Naive thymus-derived CD4-positive, alpha-beta T cell (primary cell): ENCODE data around the gene SYNDIG1. TPM values are rescaled to one million over a fixed set of nuclear protein-coding genes. Genes with fewer than 3 reads are reported as not detected.

ENCODE experiments used
- ATAC-seq: fragments of 150-1000 bp; cut with Tn5 transposase; 2 replicates; pipeline ENCODE4 v1.10.0; 2021; ENCODE audit warnings: mild to moderate bottlenecking, moderate library complexity
- CTCF ChIA-PET: fragments of 350-600 bp; sonication (Branson Sonifier 250); formaldehyde crosslinking; loops from one replicate; lab custom pipeline; 2021; ENCODE audit warnings: antibody characterized with exemption; lab: Charles Lee
- POLR2A ChIA-PET: fragments of 350-600 bp; sonication (Branson Sonifier 250); formaldehyde crosslinking; loops from one replicate; lab custom pipeline; 2021; ENCODE audit warnings: antibody characterized with exemption, inconsistent platforms; lab: Charles Lee
- DNase-seq, 9 donors: peaks; one replicate each; pipeline versions ENCODE4 v3.0.0 to v3.0.0-alpha.2; 2020 to 2022; ENCODE audit warnings: mixed read lengths in 1 of 9
- H3K27ac ChIP-seq: one replicate; pipeline ENCODE4 v1.7.0; 2013; ENCODE audit warnings: mild to moderate bottlenecking, low read depth, low read length, moderate library complexity
- H3K27me3 ChIP-seq, 2 donors: one replicate each; pipeline ENCODE4 v1.7.0; 2013; ENCODE audit warnings: low read length in 2 of 2, mild to moderate bottlenecking in 2 of 2, moderate library complexity in 2 of 2; ENCODE audit not compliant: control insufficient read depth in 2 of 2, insufficient read depth in 2 of 2
- H3K36me3 ChIP-seq, 3 experiments: 1 replicate in 2 of 3; 2 replicates in 1 of 3; pipeline ENCODE4 v1.7.0; 2013; ENCODE audit warnings: low read length in 3 of 3, mild to moderate bottlenecking in 3 of 3, moderate library complexity in 1 of 3; ENCODE audit not compliant: insufficient read depth in 3 of 3, control insufficient read depth in 2 of 3
- H3K4me1 ChIP-seq, 2 donors: one replicate each; pipeline ENCODE4 v1.7.0; 2013; ENCODE audit warnings: low read length in 2 of 2, mild to moderate bottlenecking in 2 of 2, moderate library complexity in 1 of 2; ENCODE audit not compliant: control insufficient read depth in 2 of 2, insufficient read depth in 2 of 2
- H3K4me3 ChIP-seq: 2 replicates; pipeline ENCODE4 v1.7.0; 2013; ENCODE audit warnings: mild to moderate bottlenecking, low read length
- H3K9me3 ChIP-seq, 3 experiments: 1 replicate in 2 of 3; 2 replicates in 1 of 3; pipeline ENCODE4 v1.7.0; 2013; ENCODE audit warnings: low read length in 3 of 3; ENCODE audit not compliant: control insufficient read depth in 2 of 3
- H3K27ac Mint-ChIP-seq, 9 donors: one replicate each; pipeline ENCODE4 v1.8.0; 2020 to 2022; ENCODE audit warnings: mixed read lengths in 9 of 9, mild to moderate bottlenecking in 8 of 9, moderate library complexity in 5 of 9, inconsistent platforms in 2 of 9
- H3K27me3 Mint-ChIP-seq, 5 donors: one replicate each; pipeline ENCODE4 v1.8.0; 2021 to 2022; ENCODE audit warnings: mixed read lengths in 5 of 5, mild to moderate bottlenecking in 1 of 5
- H3K36me3 Mint-ChIP-seq, 5 donors: one replicate each; pipeline ENCODE4 v1.8.0; 2020 to 2022; ENCODE audit warnings: mixed read lengths in 5 of 5, mild to moderate bottlenecking in 3 of 5, inconsistent platforms in 1 of 5
- H3K4me1 Mint-ChIP-seq, 7 donors: one replicate each; pipeline ENCODE4 v1.8.0; 2020 to 2022; ENCODE audit warnings: mixed read lengths in 7 of 7, mild to moderate bottlenecking in 3 of 7, inconsistent platforms in 1 of 7
- H3K4me3 Mint-ChIP-seq, 10 donors: one replicate each; pipeline ENCODE4 v1.8.0; 2020 to 2022; ENCODE audit warnings: mild to moderate bottlenecking in 10 of 10, mixed read lengths in 10 of 10, moderate library complexity in 6 of 10, inconsistent platforms in 2 of 10
- H3K9me3 Mint-ChIP-seq, 11 donors: one replicate each; pipeline ENCODE4 v1.8.0; 2020 to 2022; ENCODE audit warnings: mixed read lengths in 11 of 11, mild to moderate bottlenecking in 4 of 11, inconsistent platforms in 1 of 11, moderate library complexity in 1 of 11
- intact Hi-C, 2 donors: fragments of 100-400 bp; cut with micrococcal nuclease; formaldehyde crosslinking; loops; one replicate each; pipeline ENCODE4 v1.15.1; 2023
- polyA plus RNA-seq, 2 donors: library from polyadenylated mRNA; unstranded; fragments of 300-500 nt; fragmentation: Illumina TruSeq; gene quantifications; one replicate each; pipeline ENCODE4 v1.2.3, GENCODE V29; 2021
- total RNA-seq, 6 experiments: library from RNA in 5 of 6; stranded (reverse) in 5 of 6; gene quantifications; 1 replicate in 5 of 6; 2 replicates in 1 of 6; pipeline ENCODE4 v1.2.3 and lab custom pipeline; 2021 to 2026

SYNDIG1 gene
- total and polyA plus RNA-seq, 7 experiments from 2014 or later: not detected

DNA sequence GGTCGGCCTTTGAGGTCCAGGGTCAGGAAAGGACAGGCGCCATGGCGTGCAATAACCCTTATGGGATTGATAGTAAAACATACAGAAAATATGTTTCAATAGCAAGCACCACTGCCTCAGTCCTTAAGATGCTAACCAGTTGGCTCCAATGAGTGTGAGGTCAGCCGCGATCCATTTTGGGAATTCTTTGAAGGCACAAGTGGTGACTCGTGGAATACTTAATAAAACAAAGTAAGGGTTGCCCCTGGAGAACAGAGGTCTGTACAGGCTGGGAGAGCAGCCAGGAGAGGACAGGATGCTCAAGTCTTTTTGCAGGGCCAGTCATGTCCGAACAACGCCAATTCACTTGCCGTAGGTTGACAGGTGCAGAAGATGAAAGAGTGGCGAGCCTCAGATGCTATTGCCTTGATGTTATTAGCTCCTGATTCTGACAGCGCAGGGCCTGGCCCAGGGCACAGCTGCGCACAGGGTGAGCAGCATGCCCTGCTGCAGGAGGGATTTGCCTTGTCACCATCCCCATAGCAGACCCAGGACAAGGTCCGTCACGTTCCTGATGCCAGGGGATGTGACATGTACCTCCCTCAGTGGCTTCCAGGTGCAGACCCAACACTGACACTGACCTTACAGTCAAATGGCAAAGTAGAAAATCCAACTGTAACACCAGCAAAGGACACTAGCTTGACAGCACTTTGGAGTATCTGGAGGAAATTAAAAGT lies 21.8 kb downstream of the SYNDIG1 start:
- Mint-ChIP-seq H3K27me3 (no peaks in the 10 kb centered on the region), H3K9me3 (no peaks in the 10 kb centered on the region), H3K4me1 (peaks cover 0 to 2% (median 0%) of the 10 kb centered on the region in 7 donors), H3K27ac (no peak overlapping the region), H3K36me3 (no peaks in the 10 kb centered on the region), H3K4me3 (no peak overlapping the region)
- ChIA-PET CTCF (no interaction called here), POLR2A (no interaction called here)
- Histone ChIP-seq H3K9me3 (no peaks in the 10 kb centered on the region), H3K27ac (no peak overlapping the region), H3K36me3 (no peaks in the 10 kb centered on the region), H3K4me3 (no peak overlapping the region), H3K4me1 (no peaks in the 10 kb centered on the region), H3K27me3 (no peaks in the 10 kb centered on the region)
- DNase-seq (no peak), ATAC-seq (no peak)
- intact Hi-C loops: no loop called here

GRCh38 chr20:24492031-24492607 lies 22.7 kb downstream of the SYNDIG1 start:
- ChIA-PET CTCF (no interaction called here), POLR2A (no interaction called here)
- Histone ChIP-seq H3K9me3 (no peaks in the 10 kb centered on the region), H3K4me1 (no peaks in the 10 kb centered on the region), H3K27ac (no peak overlapping the region), H3K36me3 (no peaks in the 10 kb centered on the region), H3K27me3 (no peaks in the 10 kb centered on the region), H3K4me3 (no peak overlapping the region)
- ATAC-seq: no peak
- Mint-ChIP-seq H3K27me3 (no peaks in the 10 kb centered on the region), H3K36me3 (no peaks in the 10 kb centered on the region), H3K4me3 (no peak overlapping the region), H3K27ac (no peak overlapping the region), H3K9me3 (no peaks in the 10 kb centered on the region), H3K4me1 (peaks cover 0 to 2% (median 0%) of the 10 kb centered on the region in 7 donors)
- intact Hi-C loops: no loop called here
- no peak for DNase-seq

DNA sequence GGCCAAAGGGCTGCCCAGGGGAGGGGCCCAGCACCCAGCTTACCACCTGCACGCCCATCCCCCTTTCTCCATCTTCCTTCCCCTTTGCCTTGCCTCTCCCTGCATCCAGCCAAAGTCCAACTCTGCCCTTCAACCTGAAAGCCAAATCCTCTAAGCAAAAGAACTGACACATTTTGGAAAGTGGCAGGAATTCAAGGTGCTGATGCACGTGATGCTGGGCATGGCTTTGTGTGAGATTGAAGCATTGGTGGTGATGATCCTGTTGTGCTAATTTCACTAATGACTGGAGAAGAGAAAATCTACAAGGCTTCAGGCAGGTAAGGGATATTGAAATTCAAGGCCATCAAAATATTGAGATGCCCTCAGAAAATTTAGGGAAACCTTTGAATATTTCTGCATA lies 23.3 kb downstream of the SYNDIG1 start:
- H3K9me3 Mint-ChIP-seq: no peaks in the 10 kb centered on the region
- ATAC-seq (no peak), DNase-seq (no peak)
- no peaks in the 10 kb centered on the region for H3K36me3 ChIP-seq
- no peak overlapping the region for H3K27ac ChIP-seq
- POLR2A ChIA-PET: no interaction called here
- no peaks in the 10 kb centered on the region for H3K9me3 ChIP-seq
- H3K36me3 Mint-ChIP-seq: no peaks in the 10 kb centered on the region
- no peaks in the 10 kb centered on the region for H3K4me1 ChIP-seq
- intact Hi-C loops: no loop called here
- CTCF ChIA-PET: no interaction called here
- no peak overlapping the region for H3K27ac Mint-ChIP-seq
- no peak overlapping the region for H3K4me3 ChIP-seq
- H3K4me1 Mint-ChIP-seq: peaks cover 0 to 2% (median 0%) of the 10 kb centered on the region in 7 donors
- no peaks in the 10 kb centered on the region for H3K27me3 ChIP-seq
- H3K27me3 Mint-ChIP-seq: no peaks in the 10 kb centered on the region
- no peak overlapping the region for H3K4me3 Mint-ChIP-seq

GRCh38 chr20:24493181-24493580 lies 23.8 kb downstream of the SYNDIG1 start:
- H3K36me3 ChIP-seq: no peaks in the 10 kb centered on the region
- Mint-ChIP-seq H3K4me1 (peaks cover 0 to 2% (median 0%) of the 10 kb centered on the region in 7 donors), H3K9me3 (no peaks in the 10 kb centered on the region), H3K27me3 (no peaks in the 10 kb centered on the region), H3K27ac (peak overlapping the region in 2 of 9 donors; percentile 28 to 65), H3K36me3 (no peaks in the 10 kb centered on the region), H3K4me3 (no peak overlapping the region)
- DNase-seq (no peak), ATAC-seq (no peak)
- intact Hi-C loops: no loop called here
- H3K27me3 ChIP-seq: no peaks in the 10 kb centered on the region
- no peaks in the 10 kb centered on the region for H3K9me3 ChIP-seq
- CTCF ChIA-PET: no interaction called here
- H3K4me3 ChIP-seq: no peak overlapping the region
- POLR2A ChIA-PET: no interaction called here
- no peak overlapping the region for H3K27ac ChIP-seq
- no peaks in the 10 kb centered on the region for H3K4me1 ChIP-seq

DNA sequence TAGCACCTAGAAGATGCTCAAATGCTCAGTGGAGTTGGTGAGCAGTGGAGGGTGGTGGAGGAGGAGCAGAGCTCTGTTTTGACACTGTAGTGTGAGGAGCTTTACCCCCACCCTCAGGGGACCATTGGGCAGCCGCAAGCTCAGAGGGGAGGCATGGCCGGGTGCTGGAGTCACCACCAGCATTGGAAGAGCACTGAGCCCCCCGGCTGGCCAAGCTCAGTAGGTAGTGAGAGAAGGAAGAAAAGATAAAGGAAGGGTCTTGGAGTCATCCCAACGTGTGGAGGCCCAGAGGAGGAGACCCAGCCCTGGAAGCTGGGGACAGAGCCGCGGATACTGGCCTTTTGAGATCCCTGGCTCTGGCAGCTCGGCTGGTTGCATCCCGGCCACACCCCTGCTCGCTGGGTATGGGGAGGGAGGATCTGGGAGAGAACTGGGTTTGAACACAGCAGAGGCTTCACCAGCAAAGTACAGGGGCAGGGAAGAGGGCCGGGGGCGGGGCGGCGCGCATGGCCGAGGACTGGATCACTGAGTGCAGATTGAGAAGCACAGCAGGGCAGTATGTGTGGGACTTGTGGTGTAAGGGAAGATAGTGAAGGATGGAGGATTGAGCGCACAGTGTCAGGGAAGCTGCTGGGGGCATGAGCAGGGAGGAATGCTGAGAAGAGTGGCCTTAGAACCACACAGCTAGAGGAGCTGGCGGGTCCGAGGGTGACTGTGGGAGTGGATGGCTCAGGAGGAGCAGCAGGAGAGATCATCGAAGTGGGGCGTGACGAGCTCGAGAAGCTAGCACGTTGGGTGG lies 24.4 kb downstream of the SYNDIG1 start:
- no peak for DNase-seq
- Mint-ChIP-seq H3K27me3 (no peaks in the 10 kb centered on the region), H3K4me1 (peaks cover 0 to 2% (median 0%) of the 10 kb centered on the region in 7 donors), H3K9me3 (no peaks in the 10 kb centered on the region), H3K27ac (no peak overlapping the region), H3K36me3 (no peaks in the 10 kb centered on the region), H3K4me3 (no peak overlapping the region)
- ATAC-seq: no peak
- Histone ChIP-seq H3K4me1 (no peaks in the 10 kb centered on the region), H3K36me3 (no peaks in the 10 kb centered on the region), H3K9me3 (no peaks in the 10 kb centered on the region), H3K4me3 (no peak overlapping the region), H3K27ac (no peak overlapping the region), H3K27me3 (no peaks in the 10 kb centered on the region)
- ChIA-PET POLR2A (no interaction called here), CTCF (no interaction called here)
- intact Hi-C loops: no loop called here

- H3K9me3 ChIP-seq: no peaks in the 10 kb centered on the region
- POLR2A ChIA-PET: no interaction called here
Observed at GRCh38 chr20:24494460-24494920, 25.1 kb downstream of the SYNDIG1 start.

More at GRCh38 chr20:24494460-24494920, 25.1 kb downstream of the SYNDIG1 start:
- Histone ChIP-seq H3K27ac (no peak overlapping the region), H3K36me3 (no peaks in the 10 kb centered on the region), H3K4me3 (no peak overlapping the region), H3K4me1 (no peaks in the 10 kb centered on the region), H3K27me3 (no peaks in the 10 kb centered on the region)
- intact Hi-C loops: no loop called here
- DNase-seq (no peak), ATAC-seq (no peak)
- Mint-ChIP-seq H3K4me1 (peaks cover 0 to 2% (median 0%) of the 10 kb centered on the region in 7 donors), H3K36me3 (no peaks in the 10 kb centered on the region), H3K27ac (no peak overlapping the region), H3K27me3 (no peaks in the 10 kb centered on the region), H3K4me3 (no peak overlapping the region), H3K9me3 (no peaks in the 10 kb centered on the region)
- CTCF ChIA-PET: no interaction called here
